ENCODE results near the gene MT1H. TPM values are rescaled to one million over a fixed set of nuclear protein-coding genes. Genes with fewer than 3 reads are reported as not detected.

The MT1H gene
- total RNA-seq: not detected in 2 replicates

DNA sequence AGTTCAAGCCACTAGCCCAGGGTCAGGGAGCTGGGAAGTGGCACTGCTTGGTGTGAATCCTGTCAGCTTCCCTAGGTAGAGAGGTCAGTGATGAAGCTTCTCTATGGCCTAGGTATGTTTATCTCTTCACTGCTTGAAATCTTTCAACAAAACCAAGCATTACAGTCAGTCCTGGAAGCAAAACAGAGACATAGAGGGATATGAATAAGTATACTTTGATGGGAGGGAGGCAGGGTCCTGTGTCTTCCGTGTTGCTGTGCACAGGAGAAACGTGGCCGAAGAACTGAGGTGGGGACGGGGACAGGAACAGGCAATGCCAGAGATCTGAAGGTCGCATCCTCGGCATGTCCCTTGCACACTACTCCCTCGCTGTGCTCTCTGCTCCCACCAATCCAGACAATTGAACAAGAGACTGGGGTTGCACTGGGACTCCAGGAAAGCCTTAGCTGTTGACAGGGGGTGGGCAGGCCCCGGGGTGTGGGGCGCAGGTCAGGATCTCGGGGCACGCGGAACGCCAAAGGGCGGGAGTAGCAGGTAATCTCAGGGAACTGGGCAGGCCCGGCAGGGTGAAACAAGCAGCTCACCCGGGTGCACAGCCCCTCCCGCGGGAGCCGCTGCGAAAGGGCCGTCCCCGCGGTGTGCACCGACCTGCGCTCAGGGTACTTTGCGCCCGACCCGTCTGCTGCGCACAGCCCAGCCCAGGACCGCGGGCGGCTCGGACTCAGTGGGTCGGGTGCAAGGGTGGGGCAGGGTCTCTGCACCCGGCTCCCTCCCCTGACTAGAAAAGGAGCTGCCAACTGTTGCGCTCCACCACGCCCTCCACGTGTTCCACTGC is at the start of gene MT1H:
TSS of gene MT1H (plus strand) at position 810 of the 835 bp plus-strand sequence. CDS start 71 bp downstream, outside the sequence.

DNA sequence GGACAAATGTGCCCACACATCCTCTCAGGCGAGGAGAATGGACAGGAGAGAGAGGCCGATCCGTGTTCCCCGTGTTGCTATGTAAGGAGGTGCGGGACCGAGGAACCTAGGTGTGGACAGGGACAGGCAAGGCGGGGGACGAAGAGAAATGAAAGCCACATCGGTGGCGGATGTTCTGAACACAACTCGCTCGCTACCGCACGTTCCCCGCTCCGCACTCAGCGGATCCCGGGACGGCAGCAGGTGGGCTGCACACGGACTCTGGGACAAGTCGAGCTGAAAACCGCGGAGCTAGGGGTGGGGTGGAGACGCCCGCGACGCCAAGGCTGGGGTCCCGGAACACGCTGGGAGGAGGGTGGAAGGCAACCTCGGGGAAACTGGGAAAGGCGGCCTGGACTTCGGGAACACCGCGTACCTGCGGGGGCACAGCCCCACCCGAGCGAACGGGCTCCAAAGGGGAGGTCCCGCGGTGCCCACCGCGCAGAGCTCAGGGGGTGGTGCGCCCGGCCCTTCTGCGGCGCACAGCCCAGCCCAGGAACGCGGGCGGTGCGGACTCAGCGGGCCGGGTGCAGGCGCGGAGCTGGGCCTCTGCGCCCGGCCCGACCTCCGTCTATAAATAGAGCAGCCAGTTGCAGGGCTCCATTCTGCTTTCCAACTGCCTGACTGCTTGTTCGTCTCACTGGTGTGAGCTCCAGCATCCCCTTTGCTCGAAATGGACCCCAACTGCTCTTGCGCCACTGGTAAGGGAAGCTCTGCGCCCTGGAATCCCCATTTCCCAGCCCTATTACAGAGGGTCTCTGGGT is 44.3 kb upstream of the MT1H start, which contains the start of gene MT1E:
TSS of gene MT1E (plus strand) at position 642 of the 803 bp plus-strand sequence. CDS start at position 713, 71 bp downstream.

GRCh38 chr16:56632156-56632847 is 37.3 kb upstream of the MT1H start, which contains the start of gene MT1M:
TSS of gene MT1M (plus strand) at chr16:56632659. CDS start at chr16:56632732, 73 bp downstream.

DNA sequence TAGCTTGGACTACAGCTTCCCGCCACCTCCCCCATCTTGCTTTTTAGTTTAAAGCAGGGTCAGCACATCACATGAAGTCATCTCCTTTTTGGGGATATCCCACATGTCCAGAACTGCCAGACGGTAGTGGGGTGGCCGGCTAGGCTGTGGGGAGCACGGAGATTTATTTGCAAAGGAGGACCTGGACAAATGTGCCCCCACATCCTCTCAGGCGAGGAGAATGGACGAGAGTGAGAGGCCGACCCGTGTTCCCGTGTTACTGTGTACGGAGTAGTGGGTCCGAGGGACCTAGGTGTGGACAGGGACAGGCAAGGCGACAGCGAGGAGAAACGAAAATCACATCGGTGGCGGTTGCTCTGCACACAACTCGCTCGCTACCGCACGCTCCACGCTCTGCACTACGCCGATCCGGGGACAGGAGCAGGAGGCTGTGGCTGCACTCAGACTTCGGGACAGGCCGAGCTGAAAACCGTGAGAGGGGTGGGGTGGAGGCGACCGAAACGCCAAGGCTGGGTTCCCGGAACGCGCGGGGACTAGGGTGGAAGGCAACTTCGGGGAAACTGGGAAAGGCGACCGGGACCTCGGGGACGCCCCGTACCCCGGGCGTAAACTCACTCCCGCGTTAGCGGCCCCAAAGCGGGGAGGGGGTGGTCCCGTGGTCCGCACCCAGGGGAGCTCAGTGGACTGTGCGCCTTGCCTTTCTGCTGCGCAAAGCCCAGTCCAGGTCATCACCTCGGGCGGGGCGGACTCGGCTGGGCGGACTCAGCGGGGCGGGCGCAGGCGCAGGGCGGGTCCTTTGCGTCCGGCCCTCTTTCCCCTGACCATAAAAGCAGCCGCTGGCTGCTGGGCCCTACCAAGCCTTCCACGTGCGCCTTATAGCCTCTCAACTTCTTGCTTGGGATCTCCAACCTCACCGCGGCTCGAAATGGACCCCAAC is 31.5 kb upstream of the MT1H start, which contains the start of gene MT1A:
TSS of gene MT1A (plus strand) at position 853 of the 937 bp plus-strand sequence. CDS start at position 926, 73 bp downstream.

GRCh38 chr16:56651586-56651985 is 18.0 kb upstream of the MT1H start, which contains the start of gene MT1B:
TSS of gene MT1B (plus strand) at chr16:56651886. CDS start at chr16:56651954, 68 bp downstream.

GRCh38 chr16:56657555-56658326 is 11.9 kb upstream of the MT1H start, which contains the start of gene MT1F:
TSS of gene MT1F (plus strand) at chr16:56657959. CDS start at chr16:56658059, 100 bp downstream.

DNA sequence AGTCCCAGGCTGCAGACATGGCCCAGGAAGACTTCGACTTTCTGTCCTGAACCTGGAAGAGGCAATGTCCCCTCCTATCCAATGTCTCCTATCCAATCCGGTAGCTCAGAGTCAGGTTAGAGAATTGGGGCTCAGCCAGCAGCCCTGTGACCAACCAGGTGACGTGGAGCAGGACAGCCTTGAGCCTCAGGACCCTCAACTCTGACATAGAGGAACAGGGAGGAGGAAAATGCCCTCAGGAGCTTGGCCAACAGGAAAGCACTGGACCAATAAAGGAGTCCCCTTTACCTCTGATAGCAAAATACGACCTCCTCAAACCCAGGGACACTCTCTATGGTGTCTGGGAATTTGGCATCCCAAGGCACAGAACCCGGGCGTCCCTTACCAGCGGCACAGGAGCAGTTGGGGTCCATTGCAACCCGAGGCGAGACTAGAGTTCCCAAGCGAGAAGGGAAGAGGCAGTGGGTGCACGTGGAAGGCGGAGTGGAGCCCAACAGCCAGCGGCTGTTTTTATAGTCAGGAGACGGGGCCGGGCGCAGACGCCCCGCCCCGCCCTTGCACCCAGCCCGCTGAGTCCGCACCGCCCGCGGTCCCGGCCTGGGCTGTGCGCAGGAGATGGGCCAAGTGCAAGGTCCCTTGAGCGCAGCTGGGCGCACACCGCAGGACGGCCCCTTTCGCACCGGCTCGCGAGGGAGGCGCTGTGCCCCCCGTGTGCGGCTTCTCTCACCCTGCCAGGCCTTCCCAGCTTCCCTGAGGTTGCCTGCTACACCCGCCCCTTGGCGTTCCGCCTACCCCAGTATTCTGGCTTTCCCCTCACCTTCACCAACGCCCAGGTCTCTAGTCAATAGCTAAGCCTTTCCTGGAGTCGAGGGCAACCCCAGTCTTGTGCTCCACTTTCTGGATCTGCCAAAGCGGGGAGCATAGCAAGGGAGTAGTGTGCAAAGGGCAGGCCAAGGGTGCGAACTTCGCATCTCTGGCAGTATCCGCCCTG is 1.7 kb upstream of the MT1H start, which contains the start of gene MT1G:
TSS of gene MT1G (minus strand) at position 485 of the 991 bp plus-strand sequence. CDS start at position 413, 72 bp downstream.

GRCh38 chr16:56681939-56682702 is 12.5 kb downstream of the MT1H start, which contains the start of gene MT1X:
TSS of gene MT1X (plus strand) at chr16:56682470. CDS start at chr16:56682541, 71 bp downstream.

Other genes with a start within 250 kb of the MT1H start
- gene AMFR, start 244.3 kb upstream of the MT1H start, total RNA-seq: 285 and 317 TPM in 2 replicates
- 59.6 and 129 TPM in 2 replicates for gene NUDT21, start 218.5 kb upstream of the MT1H start, total RNA-seq
- 97.6 and 100.0 TPM in 2 replicates for gene OGFOD1, start 218.3 kb upstream of the MT1H start, total RNA-seq
- gene BBS2, start 149.8 kb upstream of the MT1H start, total RNA-seq: 46.3 and 47.3 TPM in 2 replicates
- not detected in 2 replicates for gene MT4, start 104.7 kb upstream of the MT1H start, total RNA-seq
- 0.59 TPM in 2 replicates for gene MT3, start 80.3 kb upstream of the MT1H start, total RNA-seq
- gene MT2A, start 61.2 kb upstream of the MT1H start, total RNA-seq: 92.7 and 183 TPM in 2 replicates
- 86.1 and 156 TPM in 2 replicates for gene MT1E, start 44.0 kb upstream of the MT1H start, total RNA-seq
- gene MT1M, start 37.2 kb upstream of the MT1H start, total RNA-seq: 1.5 TPM in 1 of 2 replicates, not detected in the other
- gene MT1A, start 31.1 kb upstream of the MT1H start, total RNA-seq: 1.1 TPM in 1 of 2 replicates, not detected in the other
- not detected in 2 replicates for gene MT1B, start 17.9 kb upstream of the MT1H start, total RNA-seq
- 2.0 TPM in 1 of 2 replicates, not detected in the other for gene MT1F, start 11.9 kb upstream of the MT1H start, total RNA-seq
- gene MT1G, start 1.7 kb upstream of the MT1H start, total RNA-seq: 1.3 TPM in 1 of 2 replicates, not detected in the other
- gene MT1X, start 12.7 kb downstream of the MT1H start, total RNA-seq: 16.5 and 18.4 TPM in 2 replicates
- 45.2 and 55.7 TPM in 2 replicates for gene NUP93, start 60.3 kb downstream of the MT1H start, total RNA-seq
- gene SLC12A3, start 195.4 kb downstream of the MT1H start, total RNA-seq: not detected in 2 replicates